ENCODE results near the gene KRT40. TPM values are rescaled to one million over a fixed set of nuclear protein-coding genes. Genes with fewer than 3 reads are reported as not detected.

The KRT40 gene
- total RNA-seq, 1 experiment from 2014 or later, result not detected

DNA sequence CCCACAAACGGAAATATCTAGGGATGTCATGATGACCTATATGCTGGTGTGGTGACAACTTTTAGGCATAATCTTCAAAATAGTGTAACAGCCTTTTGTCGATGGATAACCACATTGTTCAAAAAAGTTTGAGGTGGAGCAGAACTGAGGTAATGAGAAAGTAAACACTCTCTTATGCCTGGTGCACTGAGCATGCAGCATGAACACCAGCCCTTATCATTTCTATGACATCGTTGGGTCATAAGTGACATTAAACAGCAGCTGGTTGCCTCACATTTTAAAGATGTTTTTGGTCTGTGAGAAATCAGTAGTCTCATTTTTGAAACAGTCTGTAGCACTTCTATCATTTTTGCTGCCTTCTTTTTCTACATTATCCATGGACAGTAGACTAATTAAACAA lies 48.5 kb downstream of the KRT40 start:
- DNase-seq (ENCODE audit: low read depth, low spot score) (no peak), ATAC-seq (no peak)
- Histone ChIP-seq H3K9me3 (ENCODE audit: control insufficient read depth, insufficient read depth, low read depth, low read length) (no peaks in the 10 kb centered on the region), H3K27me3 (ENCODE audit: control insufficient read depth, insufficient read depth, low read length) (peaks cover 18% of the 10 kb centered on the region), H3K27ac (ENCODE audit: low read length) (no peak overlapping the region), H3K4me3 (ENCODE audit: low read depth in 2 of 2, low read length in 2 of 2) (no peak overlapping the region), H3K36me3 (ENCODE audit: control insufficient read depth, insufficient read depth, low read length) (no peaks in the 10 kb centered on the region), H3K4me1 (ENCODE audit: control insufficient read depth, insufficient read depth, low read length) (no peaks in the 10 kb centered on the region)
- ChIA-PET POLR2A (no interaction called here), CTCF (no interaction called here)
- in situ Hi-C loops (cut with HindIII; ENCODE audit: low pct_unique_long_range_greater_than_20kb, low sequenced_read_pairs), result no loop called here
- no peak for TF ChIP-seq TCF7L2 (IDR thresholded peaks at IDR 0.05; ENCODE audit: low read depth, low read length)
- TF ChIP-seq, protein P1, sequence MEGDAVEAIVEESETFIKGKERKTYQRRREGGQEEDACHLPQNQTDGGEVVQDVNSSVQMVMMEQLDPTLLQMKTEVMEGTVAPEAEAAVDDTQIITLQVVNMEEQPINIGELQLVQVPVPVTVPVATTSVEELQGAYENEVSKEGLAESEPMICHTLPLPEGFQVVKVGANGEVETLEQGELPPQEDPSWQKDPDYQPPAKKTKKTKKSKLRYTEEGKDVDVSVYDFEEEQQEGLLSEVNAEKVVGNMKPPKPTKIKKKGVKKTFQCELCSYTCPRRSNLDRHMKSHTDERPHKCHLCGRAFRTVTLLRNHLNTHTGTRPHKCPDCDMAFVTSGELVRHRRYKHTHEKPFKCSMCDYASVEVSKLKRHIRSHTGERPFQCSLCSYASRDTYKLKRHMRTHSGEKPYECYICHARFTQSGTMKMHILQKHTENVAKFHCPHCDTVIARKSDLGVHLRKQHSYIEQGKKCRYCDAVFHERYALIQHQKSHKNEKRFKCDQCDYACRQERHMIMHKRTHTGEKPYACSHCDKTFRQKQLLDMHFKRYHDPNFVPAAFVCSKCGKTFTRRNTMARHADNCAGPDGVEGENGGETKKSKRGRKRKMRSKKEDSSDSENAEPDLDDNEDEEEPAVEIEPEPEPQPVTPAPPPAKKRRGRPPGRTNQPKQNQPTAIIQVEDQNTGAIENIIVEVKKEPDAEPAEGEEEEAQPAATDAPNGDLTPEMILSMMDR (IDR thresholded peaks at IDR 0.05), result no peak
- no TSS peak for BruUV-seq (replicated peaks)
- intact Hi-C loops (cut with micrococcal nuclease; ENCODE audit: unreplicated experiment), result no loop called here

DNA sequence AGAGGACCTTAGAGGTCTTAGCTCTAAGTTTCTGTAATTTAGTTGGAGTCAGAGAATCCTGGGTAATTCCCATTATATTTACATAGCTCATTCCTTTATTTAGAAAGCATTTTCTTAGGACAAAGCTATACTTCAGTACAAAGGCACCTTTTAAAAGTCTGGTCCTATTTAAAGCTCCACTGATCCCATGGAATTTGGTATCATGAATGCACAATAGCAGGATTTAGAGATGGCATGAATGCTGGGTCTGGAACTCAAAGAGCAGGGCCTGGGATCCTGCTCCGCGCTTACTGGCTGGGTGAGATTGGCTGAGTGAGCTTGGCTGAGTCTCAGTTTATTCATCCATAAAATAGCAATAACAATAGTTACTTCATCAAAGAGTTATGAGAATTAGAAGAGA lies 51.5 kb downstream of the KRT40 start:
- Histone ChIP-seq H3K27ac (ENCODE audit: low read length) (no peak overlapping the region), H3K4me3 (ENCODE audit: low read depth in 2 of 2, low read length in 2 of 2) (no peak overlapping the region), H3K27me3 (ENCODE audit: control insufficient read depth, insufficient read depth, low read length) (peaks cover 18% of the 10 kb centered on the region), H3K36me3 (ENCODE audit: control insufficient read depth, insufficient read depth, low read length) (no peaks in the 10 kb centered on the region), H3K4me1 (ENCODE audit: control insufficient read depth, insufficient read depth, low read length) (no peaks in the 10 kb centered on the region), H3K9me3 (ENCODE audit: control insufficient read depth, insufficient read depth, low read depth, low read length) (no peaks in the 10 kb centered on the region)
- POLR2A ChIA-PET, result no interaction called here
- ATAC-seq, result no peak
- BruUV-seq (replicated peaks), result no TSS peak
- intact Hi-C loops (cut with micrococcal nuclease; ENCODE audit: unreplicated experiment) (no loop called here), in situ Hi-C loops (cut with HindIII; ENCODE audit: low pct_unique_long_range_greater_than_20kb, low sequenced_read_pairs) (no loop called here)
- CTCF ChIA-PET, result no interaction called here
- DNase-seq (ENCODE audit: low read depth, low spot score), result no peak
- no peak for TF ChIP-seq REST (IDR thresholded peaks at IDR 0.05; ENCODE audit: insufficient read depth in 1 of 2, low read depth in 2 of 2, low read length in 1 of 2)
- TF ChIP-seq POLR2AphosphoS5 (IDR thresholded peaks at IDR 0.05; ENCODE audit: low read depth, low read length), result no peak
- TF ChIP-seq TCF7L2 (IDR thresholded peaks at IDR 0.05; ENCODE audit: low read depth, low read length), result no peak
- no peak for TF ChIP-seq SIN3A (IDR thresholded peaks at IDR 0.05; ENCODE audit: borderline replicate concordance, insufficient read depth, low read depth, low read length)

DNA sequence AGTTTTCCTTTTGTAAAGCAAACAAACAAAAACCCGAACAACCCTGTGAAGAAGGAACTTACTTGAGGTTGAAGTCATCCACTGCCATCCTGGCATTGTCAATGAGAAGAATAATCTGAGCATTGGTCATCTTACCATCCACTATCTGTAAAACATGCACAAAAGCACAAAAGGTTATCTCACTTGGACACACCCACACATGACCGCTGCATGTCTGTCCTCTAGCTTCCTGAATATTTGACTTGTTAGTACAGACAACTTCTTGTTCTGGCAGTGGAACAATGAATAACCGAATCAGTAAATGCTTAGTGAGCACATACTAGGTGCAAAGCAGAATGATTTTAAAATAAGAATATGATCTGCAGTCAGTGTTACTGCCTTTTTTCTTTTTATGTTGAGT lies 52.8 kb downstream of the KRT40 start:
- ChIA-PET CTCF (no interaction called here), POLR2A (no interaction called here)
- Histone ChIP-seq H3K4me1 (ENCODE audit: control insufficient read depth, insufficient read depth, low read length) (no peaks in the 10 kb centered on the region), H3K27me3 (ENCODE audit: control insufficient read depth, insufficient read depth, low read length) (peaks cover 18% of the 10 kb centered on the region), H3K27ac (ENCODE audit: low read length) (no peak overlapping the region), H3K36me3 (ENCODE audit: control insufficient read depth, insufficient read depth, low read length) (no peaks in the 10 kb centered on the region), H3K4me3 (ENCODE audit: low read depth in 2 of 2, low read length in 2 of 2) (no peak overlapping the region), H3K9me3 (ENCODE audit: control insufficient read depth, insufficient read depth, low read depth, low read length) (no peaks in the 10 kb centered on the region)
- no TSS peak for BruUV-seq (replicated peaks)
- intact Hi-C loops (cut with micrococcal nuclease; ENCODE audit: unreplicated experiment), result no loop called here
- TF ChIP-seq POLR2AphosphoS5 (IDR thresholded peaks at IDR 0.05; ENCODE audit: low read depth, low read length) (no peak), SIN3A (IDR thresholded peaks at IDR 0.05; ENCODE audit: borderline replicate concordance, insufficient read depth, low read depth, low read length) (no peak), TCF7L2 (IDR thresholded peaks at IDR 0.05; ENCODE audit: low read depth, low read length) (no peak), REST (IDR thresholded peaks at IDR 0.05; ENCODE audit: insufficient read depth in 1 of 2, low read depth in 2 of 2, low read length in 1 of 2) (no peak)
- TF ChIP-seq, protein P1 (IDR thresholded peaks at IDR 0.05), result no peak
- no peak for ATAC-seq
- DNase-seq (ENCODE audit: low read depth, low spot score), result no peak
- in situ Hi-C loops (cut with HindIII; ENCODE audit: low pct_unique_long_range_greater_than_20kb, low sequenced_read_pairs), result no loop called here
